SKM-1 treated with dmso at 0.1 percent for 144 hours (cell line): ENCODE data around the gene DIAPH2.

Source experiments
- DNase-seq: peaks from one replicate; lab custom pipeline; 2025; ENCODE audit not compliant: unreplicated experiment; lab: John Stamatoyannopoulos, UW

Gene DIAPH2

DNA sequence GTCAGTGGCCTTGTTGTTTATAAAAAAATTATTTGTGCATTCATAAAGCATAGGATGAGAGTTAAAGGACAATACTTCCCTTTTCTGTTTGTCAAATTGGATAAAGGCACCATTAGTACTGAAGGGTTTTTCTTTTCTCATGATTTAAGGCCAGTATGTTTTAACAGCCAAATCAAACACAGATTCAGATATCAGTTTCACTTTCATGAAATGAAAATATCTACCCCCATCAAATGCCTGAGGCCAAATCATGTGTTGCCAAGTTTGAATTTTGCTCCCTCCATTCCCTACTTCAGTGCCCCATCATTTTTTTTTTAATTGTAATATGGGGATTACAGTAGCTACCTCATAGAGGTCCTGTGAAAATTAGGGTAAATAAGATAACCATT is 944.9 kb downstream of the DIAPH2 start:
- no peak for DNase-seq

DNA sequence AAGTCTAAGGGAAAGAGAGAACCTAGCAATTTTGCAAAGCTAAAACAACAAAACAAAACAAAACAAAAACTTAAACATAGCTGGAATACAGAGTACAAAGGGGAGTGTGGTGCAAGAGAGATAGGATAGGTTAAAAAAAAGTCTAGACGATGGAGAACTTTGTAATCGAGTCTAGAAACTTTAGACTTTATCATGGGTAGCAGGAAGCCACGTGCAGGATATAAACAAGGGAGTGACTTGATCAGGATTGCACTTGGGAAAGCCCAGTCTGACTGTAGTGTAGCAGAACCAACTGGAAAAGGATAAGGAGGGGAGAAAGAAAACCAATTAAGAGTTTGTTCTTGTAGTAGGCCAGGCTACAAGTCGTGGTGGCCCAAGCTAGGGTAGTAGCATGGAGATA is 949.2 kb downstream of the DIAPH2 start:
- no peak for DNase-seq

DNA sequence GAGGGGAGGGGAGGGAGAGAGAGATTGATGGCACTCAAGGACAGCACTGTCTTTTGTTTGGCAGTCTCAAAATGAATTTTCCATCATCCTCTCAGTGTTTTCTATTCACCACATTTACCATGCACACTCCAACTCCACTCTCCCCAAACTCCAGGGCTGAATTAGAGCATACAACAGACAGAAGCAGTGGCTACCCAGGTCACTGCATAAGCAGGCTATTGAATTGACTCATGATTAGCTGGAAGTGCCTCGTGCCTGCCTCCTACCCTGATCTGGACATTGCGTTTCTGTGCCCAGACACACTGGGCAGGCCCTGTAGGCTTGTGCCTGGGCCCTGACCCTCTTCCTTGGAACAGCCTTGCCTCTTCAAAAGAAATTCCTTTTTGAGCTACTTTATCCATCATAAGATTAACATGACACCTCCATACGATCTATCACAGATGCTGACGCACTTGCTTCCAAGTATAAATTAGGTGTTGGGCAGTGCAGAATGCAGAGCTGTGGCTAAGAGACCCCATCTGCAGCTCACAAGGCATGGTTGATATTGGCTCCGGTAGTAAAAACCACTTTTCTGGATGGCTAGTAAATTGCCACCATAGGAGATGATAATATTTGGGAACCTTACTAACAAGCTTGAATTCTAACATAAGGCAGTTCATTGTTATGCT is 952.0 kb downstream of the DIAPH2 start:
- DNase-seq, result no peak

DNA sequence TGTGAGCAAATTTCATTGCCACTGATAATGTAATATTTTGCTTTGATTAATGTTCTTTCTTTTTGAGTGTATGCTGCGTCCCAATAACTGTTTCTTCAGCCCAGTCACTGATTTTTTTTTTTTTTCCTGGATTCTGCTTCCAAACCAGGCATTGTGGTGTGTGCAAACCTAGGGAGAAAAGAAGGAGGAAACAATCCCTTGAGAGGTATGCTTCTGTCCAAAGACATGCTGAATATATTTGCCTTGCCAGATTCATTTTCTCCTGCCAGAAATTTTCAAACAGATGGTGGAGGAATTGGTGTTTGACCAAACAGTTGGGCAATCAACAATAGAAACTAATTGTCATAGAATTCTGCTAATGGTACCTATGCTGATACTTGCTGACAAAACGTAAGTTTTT is 952.6 kb downstream of the DIAPH2 start:
- DNase-seq, result no peak

DNA sequence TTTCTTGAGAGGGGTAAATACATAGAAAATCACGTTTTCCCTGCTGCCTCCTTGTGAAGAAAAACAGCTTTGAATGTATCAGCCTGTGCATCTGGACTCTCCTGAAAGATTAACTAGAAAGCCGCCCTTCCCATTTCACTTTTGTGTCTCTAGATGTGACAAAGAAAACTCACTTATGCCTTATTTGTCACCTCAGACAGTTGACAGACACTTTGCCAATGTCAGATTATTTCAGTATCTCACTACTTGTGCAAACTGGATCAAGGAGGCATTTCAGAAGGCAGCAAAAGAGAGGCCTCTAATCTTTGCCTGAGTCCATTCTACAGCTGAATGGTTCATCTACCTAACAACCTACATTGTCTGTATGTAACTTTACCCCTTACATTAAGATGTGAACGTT is 954.0 kb downstream of the DIAPH2 start:
- no peak for DNase-seq

DNA sequence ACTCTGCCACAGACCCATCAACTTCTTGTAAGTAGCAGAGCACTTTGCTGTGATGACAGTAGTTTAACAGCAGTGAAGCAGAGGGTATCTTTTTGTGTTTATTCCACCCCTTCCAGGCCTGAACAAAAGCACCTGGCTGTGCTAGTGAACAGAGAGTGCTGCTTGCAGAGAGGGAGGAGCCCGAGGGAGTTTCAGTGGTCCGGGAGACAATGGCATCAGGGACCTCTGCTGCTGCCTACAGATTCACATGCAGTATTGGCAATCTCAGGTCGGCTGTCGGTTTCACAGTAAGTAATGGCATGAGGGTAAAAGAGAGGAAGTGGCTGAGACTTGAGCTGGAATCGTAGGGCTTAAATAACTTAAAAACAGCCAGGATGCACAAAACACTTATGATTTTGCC is 954.9 kb downstream of the DIAPH2 start:
- no peak for DNase-seq
